ENCODE data around the gene SLC10A3.

The SLC10A3 gene

DNA sequence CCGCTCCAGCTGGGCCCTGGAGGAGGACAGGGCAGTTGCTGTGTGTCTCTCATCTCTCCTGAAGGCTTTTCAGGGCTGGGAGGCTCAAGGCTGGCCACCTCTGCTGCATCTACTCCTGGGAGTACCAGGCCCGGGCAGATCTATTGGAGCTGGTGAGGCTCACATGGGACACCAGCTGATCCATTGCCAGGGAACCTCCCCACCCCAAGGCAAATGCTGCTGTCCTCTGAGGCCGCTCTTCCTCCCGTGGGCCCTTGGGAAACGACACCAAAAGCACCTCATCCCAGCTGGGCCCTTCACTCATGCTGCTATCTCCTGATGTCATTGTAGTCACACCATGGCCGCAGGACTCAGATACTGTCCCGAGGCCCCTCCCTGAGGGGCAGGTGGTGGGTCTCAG lies 7.6 kb downstream of the SLC10A3 start:
- DNase-seq (ENCODE audit: low read depth) = no peak

DNA sequence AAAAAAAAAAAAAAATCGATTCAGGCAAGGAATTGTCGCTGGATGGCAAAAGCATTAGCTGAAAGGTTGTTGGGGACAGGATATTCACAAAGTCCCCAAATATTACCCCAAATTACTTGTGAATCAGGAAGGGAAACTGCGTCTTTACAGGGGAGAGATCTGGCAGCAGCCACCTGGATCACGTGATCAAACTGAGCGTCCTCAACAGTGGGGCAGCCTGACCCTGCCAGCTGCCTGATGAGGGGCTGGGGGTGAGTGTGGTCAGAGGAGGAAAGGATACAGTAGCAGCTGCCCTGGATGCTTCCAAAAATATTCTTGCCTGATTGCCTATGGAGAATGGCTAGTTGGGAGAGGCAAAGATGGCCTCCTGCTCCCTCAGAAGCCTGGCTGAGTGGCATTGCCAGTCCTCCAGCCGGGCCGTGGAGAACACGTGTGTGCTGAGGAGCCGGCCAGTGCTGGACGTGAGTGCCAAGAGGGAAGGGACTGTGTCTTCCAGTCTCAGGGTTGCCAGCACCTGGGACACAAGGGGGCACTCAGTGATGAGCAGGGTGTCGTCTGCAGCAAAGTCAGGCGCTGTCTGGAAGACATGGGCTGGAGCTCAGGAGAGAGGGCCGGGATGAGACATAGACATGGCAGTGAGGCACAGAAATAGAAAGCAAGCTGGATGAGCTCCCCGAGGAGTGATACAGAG lies 8.4 kb downstream of the SLC10A3 start:
- no peak for DNase-seq (ENCODE audit: low read depth)

DNA sequence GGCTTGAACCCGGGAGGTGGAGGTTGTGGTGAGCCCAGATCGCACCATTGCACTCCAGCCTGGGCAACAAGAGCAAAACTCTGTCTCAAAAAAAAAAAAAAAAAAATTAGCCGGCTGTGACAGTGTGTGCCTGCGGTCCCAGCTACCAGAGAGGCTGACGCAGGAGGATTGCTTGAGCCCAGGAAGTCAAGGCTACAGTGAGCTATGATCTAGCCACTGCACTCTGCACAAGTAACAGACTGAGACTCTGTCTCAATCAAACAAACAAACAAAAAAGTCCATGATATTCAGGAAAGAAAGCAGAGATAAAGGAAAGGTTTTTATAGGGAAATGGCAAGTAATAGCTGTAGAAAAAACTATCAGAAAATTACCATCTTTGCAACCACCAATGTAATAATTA lies 9.2 kb downstream of the SLC10A3 start:
- no peak for DNase-seq (ENCODE audit: low read depth)

DNA sequence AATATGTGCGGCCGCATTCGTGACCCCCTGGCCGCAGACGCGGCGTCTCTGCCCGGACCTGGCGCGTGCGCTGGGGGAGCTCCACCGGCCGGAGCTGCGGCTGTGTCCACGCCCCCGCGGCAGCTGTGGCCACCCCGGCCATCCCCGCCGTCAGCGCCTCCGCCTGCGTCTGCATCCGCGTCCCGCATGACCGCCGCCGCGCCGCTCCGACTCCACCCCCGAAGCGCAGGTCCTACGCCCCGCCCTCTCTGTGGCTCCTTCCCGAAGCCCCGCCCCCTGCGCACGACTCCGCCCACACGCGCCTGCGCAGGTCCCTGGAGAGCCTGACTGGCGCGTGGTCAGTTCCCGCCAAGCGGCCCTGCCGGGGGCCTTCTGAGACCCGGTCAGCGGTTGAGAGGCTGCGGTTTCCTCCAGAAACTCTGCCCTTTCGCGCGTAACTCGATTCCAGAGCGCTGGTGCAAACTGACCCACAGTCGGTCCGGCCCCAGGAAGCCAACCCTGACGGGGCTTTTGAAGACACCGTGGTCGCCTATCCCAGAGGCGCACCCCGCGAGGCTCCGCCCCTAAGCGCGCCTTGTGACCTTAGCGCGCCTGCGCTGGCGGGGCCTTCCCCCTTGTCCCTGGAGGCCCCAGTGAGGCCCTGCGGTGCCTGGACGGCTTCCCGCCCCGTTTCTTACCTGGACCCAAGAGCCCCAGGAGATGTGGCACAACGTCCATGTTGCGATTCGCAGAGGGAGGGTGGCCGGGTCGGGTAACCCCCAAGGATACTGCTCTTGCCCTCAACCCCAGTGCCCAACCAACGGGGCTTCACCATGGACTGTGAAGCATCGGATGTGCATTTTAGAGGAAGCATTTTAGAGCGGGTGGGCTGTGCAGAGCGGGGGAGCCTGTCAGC lies 11.5 kb downstream of the SLC10A3 start, which contains the start of gene LAGE3:
LAGE3 (minus strand) TSS at position 554 of the 895 bp plus-strand sequence; CDS start at position 188, 366 bp downstream.
- peak; percentile 62 for DNase-seq (ENCODE audit: low read depth)

DNA sequence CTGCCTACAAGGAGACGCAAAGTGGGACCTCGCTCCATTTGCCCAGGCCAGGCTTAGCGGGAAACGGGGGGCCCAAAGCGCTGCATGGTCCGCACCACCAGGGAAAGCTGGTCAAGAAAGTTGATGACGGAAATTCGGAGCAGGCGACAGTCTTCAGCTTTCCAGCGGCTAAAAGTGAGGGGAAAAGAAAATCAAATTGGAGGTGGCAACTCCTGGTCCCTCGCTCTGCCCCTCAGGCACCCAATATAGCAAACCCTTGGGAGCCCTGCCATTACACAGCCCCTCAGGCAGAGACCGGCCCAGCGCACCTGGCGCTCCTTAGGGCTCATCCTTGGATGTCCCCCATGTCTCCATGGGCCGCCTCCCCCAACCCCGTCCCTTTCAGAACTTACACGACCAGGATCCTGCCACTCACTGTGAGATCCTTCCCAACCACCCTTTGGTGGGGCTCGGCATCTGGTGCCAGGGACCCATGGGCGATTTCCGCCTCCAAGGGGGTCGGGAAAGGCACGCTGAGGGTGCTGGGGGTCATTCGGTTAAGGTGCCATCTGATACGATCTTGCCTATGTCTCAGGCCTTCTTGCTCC lies 12.4 kb downstream of the SLC10A3 start:
- no peak for DNase-seq (ENCODE audit: low read depth)

DNA sequence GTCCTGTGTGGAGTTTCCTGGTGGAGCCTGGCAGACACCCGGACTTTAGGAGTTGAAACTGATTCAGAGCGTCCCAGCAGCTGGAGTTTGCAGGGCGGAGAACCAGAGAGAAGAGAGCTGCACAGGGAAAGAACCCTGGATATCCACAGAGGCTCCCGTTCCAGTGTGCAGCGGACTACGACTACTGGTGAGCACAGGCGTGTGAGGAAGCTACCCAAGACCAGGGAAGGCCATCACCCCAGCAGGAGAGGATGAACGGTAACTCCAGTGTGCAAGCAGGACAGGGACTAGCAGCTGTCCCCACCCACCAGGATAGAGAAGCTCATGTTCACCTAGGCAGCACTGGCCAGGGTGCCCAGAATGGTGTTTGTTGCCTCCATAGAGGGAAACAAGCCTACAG lies 13.6 kb downstream of the SLC10A3 start:
- no peak for DNase-seq (ENCODE audit: low read depth)

DNA sequence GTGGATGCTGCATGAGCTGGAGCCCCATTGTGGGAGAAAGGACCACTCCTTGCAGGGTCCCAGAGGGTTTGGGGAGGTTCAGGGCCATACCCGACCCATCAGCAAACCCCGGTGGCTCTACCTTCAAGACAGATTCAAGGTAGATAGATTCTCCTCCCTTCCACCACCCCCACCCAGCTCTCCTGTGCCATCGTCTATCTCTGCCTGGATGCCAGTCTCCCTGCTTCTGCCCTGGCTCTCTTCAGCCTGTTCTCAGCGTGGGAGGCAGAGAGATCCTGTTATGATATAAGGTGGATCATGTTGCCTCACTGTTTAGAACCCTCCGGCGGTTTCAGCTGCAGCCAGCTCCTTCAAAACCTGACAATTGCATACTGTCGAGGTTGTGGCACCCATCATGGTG lies 16.7 kb downstream of the SLC10A3 start:
- DNase-seq (ENCODE audit: low read depth) = no peak

DNA sequence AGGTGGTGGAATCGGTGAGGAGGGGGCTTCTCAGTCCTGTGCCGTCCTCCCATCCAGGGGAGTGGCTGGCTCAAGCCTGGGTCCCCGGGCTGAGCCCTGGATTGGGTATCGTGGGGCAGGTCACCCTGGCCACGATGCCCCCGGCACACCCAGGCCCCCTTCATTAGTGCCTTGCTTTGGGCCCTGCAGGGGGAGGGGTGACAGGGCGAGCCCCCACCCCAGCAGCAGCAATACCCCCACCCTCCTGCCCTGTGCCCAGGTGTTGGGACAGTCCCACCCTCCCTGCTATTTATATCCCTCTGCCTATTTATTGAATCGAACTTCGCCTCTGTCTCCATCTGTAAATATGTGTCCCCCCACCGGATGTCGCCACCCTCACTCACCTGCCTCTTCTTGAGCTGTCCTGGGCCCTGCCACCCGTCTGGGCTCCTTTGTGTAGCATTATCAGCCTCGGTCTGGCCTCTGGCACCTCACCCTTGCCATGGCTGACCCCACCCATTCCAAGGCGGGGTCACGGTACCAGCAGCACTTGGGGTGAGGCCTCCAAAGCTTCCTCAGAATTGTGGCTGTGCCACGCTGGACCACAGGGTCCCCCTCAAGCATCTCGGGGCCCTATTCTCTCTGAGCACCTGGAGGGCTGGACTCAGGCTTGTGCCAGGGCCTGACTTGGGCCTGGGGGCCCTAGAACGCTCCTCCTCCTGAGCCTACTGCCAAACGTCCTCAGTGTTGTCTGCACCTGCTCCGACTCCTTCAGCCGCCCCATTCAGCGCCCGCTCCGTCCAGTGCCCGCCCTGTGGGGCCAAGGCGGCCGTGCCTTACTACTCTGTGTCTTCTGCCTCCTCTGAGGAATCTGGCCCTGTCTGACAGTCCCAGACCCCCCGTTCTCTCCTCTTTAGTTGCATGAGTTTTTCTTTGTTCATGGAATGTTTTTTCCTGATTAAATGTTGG lies 17.5 kb downstream of the SLC10A3 start:
- no peak for DNase-seq (ENCODE audit: low read depth)

DNA sequence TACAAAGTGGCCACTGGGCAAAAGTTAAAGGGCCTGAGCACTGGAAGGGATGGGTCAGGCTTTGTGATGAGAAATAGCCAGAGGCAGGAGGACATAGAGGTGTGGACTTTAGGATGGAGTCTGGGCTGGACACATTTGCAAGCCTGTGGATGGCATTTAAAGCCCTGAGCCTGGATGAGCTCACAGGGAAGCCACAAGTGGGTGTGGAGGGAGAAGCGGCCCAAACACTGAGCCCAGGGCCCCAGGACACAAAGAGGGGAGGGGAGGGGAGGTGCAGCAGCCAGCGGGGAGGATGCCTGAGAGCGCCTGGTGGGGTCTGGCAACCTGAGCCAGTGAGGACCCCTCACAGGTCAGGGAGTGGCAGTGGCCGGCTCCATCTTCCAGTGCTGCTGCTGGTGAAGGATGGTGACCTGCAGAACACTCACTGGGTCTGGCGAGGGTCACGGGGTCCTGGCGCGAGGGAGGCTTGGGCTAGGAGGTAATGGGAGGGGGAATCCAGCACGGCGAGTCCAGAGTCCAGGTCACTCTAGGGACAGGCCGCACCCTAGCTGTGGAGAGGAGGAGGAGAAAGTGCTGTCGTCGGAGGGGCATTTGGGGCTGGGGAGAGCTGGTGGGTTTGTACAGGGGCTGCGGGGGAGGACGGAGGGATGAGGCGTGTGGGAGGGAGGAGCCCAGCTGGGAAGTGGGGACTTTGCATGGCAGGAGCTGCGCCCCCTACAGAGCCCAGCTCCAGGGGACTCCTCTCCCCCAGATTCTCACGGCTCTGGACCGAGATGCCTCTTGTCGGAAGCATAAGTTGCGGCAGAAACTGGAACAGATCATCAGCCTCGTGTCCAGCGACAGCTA lies 18.4 kb downstream of the SLC10A3 start:
- no peak for DNase-seq (ENCODE audit: low read depth)

DNA sequence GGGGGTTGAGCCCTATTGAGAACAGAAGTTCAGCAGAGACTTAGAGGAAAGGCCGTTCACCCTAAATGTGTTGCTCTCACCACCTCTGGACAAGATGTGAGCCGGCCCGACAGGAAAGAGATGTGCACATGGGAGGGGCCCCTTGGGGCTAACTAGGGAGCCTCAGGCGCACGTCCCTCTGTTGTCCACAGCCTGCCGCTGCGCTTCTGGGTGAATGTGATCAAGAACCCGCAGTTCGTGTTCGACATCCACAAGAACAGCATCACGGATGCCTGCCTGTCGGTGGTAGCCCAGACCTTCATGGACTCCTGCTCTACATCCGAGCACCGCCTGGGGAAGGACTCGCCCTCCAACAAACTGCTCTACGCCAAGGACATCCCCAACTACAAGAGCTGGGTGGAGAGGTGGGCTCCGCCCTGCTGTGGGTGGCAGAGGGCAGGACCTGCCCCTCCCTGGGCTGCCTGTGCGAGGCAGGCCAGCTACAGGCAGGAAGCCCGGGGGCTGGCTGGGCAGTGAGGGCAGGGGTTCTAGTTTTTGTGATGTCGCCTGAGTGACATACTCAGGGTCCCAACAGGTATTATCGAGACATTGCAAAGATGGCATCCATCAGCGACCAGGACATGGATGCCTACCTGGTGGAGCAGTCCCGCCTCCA lies 19.4 kb downstream of the SLC10A3 start:
- DNase-seq (ENCODE audit: low read depth) = no peak

DNA sequence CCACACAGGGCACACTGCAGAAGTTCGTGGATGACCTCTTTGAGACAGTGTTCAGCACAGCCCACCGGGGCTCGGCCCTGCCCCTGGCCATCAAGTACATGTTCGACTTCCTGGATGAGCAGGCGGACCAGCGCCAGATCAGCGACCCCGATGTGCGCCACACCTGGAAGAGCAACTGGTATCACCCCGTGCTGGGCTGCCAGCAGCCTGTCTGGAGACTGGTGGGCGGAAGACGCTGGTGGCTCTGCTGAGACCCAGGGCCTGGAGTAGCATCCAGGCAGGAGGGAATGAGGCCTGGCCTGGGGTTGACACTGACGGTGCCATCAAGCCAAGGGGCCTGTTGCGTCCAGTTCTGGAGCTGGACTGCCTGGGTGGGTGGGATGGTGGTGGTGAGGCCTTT lies 20.0 kb downstream of the SLC10A3 start:
- no peak for DNase-seq (ENCODE audit: low read depth)

DNA sequence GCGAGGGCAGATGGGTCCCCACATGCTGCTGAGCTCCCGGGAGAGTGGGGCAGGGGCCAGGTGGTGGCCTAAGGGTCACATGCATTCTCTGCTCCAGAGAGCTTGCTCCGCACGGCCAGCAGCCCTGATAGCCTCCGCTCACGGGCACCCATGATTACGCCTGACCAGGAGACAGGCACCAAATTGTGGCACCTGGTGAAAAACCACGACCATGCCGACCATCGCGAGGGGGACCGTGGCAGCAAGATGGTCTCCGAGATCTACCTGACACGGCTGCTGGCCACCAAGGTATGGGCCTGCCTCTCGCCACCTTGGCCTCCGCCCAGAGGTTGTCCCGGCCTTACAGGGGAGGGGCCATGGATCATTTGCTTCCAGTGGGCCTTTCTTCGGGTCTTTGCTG lies 20.5 kb downstream of the SLC10A3 start:
- DNase-seq (ENCODE audit: low read depth) = no peak

DNA sequence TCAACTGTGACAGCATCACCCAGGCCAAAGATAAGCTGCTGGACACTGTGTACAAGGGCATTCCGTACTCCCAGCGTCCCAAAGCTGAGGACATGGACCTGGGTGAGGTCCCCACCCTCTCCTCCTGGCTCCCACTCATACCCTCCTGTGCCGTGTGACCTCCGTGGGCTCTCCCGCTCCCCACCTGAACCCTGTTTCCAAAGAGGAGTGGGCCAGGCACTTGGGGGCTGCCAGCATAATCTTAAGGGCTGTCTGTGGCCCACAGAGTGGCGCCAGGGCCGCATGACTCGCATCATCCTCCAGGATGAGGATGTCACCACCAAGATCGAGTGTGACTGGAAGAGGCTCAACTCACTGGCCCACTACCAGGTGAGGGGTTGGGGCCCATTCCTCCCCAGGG lies 21.3 kb downstream of the SLC10A3 start:
- no peak for DNase-seq (ENCODE audit: low read depth)

DNA sequence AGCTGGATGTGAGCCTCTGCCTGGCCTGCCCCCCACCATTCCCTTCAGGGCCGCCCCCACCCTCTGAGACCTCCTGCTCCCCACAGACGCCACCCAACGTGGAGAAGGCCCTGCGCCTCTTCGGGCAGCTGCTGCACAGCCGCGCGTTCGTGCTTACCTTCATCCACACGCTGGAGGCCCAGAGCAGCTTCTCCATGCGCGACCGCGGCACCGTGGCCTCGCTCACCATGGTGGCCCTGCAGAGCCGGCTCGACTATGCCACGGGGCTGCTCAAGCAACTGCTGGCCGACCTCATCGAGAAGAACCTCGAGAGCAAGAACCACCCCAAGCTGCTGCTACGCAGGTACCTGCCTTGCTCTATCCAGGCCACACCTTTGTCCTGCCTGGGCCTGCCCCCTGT lies 22.2 kb downstream of the SLC10A3 start:
- no peak for DNase-seq (ENCODE audit: low read depth)

DNA sequence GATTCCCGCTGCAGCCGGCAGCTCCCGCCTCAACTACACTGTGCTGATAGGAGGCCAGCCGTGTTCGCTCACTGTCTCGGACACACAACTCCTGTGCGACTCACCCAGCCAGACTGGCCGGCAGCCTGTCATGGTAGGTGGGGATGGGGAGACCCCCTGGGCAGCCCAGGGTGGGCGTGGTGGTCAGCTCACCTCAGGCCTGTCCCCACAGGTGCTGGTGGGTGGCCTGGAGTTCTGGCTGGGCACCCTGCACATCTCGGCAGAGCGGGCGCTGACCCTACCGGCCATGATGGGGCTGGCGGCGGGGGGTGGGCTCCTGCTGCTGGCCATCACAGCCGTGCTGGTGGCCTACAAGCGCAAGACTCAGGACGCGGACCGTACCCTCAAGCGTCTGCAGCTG lies 22.9 kb downstream of the SLC10A3 start:
- no peak for DNase-seq (ENCODE audit: low read depth)

DNA sequence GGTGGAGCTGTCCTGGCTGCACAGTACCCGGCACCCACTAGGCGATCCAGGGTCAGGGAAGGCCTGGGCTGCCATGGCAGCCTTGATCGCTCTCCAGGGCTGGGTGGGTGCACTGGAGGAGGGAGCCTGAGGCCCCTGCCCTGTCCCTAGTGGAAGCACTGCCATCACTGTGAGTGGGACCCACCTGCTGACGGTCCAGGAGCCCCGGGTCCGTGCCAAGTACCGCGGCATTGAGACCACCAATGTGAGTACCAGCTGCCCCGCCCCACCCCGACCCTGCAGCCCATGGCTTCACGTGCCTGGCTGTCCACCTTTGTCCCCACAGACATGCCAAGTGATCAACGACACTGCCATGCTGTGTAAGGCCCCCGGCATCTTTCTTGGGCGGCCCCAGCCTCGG lies 23.5 kb downstream of the SLC10A3 start:
- DNase-seq (ENCODE audit: low read depth) = no peak

DNA sequence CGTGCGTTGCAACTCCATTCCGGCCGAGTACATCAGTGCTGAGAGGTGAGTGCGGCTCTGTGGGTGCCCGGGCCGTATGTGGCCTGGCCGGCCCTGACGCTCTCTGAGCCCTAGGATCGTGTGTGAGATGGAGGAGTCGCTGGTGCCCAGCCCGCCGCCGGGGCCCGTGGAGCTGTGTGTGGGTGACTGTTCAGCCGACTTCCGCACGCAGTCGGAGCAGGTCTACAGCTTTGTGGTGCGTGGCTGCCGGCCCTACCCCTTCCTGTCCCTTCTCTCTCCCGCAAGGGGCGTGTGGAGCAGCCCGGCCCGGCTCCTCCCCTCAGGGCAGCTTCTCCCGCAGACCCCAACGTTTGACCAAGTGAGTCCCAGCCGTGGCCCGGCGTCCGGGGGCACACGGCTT lies 24.4 kb downstream of the SLC10A3 start:
- DNase-seq (ENCODE audit: low read depth) = no peak

DNA sequence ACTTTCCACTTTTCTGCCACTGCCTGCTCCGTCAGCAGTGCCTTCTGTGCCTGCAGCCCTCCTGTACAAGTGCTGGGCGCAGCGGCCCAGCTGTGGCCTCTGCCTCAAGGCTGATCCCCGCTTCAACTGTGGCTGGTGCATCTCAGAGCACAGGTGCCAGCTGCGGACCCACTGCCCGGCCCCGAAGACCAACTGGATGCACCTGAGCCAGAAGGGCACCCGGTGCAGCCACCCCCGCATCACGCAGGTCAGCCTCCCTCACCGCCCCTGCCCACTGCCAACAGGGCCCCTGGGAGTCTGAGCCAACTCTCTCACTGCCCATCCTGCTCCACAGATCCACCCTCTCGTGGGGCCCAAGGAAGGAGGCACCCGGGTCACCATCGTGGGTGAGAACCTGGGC lies 24.8 kb downstream of the SLC10A3 start:
- DNase-seq (ENCODE audit: low read depth) = no peak

DNA sequence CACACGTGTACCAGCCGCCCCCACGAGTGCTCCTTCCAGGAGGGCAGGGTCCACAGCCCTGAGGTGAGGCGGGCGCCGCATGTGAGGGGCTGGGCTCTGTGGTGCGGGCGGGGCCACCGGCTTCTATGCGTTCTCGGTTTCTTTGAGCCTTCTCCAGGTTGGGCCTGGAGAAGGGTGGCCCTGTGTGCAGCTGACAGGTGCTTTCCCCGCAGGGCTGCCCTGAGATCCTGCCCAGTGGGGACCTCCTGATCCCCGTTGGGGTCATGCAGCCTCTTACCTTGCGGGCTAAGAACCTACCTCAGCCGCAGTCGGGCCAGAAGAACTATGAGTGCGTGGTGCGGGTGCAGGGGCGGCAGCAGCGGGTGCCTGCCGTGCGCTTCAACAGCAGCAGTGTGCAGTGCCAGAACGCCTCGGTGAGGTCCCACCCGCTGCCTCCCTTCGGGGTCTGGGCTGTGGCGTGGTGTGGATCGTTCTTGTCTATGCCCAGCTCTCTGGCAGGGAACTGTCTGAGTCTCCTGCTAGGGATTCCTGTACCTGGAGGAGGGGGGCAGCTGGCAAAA lies 25.5 kb downstream of the SLC10A3 start:
- no peak for DNase-seq (ENCODE audit: low read depth)

DNA sequence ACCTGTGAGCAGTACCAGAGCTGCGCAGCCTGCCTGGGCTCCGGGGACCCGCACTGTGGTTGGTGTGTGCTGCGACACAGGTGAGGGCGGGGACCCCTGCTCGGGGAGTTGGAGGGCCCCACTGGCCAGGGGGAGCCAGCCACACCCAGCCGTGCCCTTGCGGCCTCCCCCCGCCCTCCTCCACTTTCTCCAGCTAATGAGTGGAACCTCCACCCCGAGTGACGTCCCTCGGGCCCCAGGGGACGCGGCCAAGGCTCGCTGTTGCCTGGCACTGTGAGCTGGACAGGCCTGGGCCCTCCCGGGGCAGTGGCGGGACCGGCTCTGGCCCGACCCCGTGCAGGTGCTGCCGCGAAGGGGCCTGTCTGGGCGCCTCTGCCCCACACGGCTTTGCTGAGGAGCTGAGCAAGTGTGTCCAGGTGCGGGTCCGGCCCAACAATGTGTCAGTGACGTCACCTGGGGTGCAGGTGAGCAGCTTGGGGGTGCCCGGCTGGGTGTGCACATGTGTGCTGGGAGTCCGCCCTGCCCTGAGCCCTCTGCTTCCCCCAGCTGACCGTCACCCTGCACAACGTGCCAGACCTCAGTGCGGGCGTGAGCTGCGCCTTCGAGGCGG lies 26.7 kb downstream of the SLC10A3 start:
- no peak for DNase-seq (ENCODE audit: low read depth)
